ENCODE measurements around the gene AKAP6.
"Not testable (repeated sequence)": the region's sequence is repeated elsewhere in the genome, so short reads cannot be mapped to it uniquely, and the experiment has no call there.

AKAP6 gene

DNA sequence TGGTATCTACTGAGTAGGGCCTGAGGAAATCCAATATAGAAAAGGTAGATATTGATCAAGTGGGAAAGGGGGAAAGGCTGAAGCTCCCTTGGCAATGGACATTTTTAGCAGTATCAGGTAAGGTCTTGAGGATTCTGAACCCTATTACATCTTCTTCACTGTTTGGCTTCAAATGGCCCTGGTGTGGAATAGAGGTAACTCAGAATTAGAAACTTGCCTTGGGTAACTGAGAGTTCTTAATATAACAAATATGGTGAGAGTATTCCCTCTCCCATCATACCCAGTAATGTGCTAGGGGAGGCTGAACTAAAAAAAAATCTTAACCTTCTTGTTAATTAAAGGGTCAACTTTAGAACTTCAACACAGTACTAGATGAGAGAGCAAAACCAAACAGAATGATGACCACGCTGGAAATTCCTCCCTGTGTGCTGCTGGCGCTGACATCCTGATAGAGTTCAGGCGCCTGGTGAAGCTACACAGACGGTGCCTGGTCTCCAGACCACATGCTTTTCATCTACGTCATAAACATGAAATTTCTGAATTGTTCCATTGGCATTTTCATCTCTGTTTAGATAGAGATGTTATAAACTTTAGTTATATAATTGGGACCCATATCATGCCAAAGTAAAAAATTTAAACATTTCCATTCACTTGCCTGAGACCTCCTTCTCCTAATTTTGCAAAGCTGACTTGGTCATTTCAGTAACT is 128.3 kb downstream of the AKAP6 start:
- no peaks in the 10 kb centered on the region for H3K9me3 ChIP-seq (ENCODE audit: insufficient read depth, low read depth, low read length)
- no peak overlapping the region for H3K9ac ChIP-seq (ENCODE audit: low read depth, low read length)
- no peak overlapping the region for H3K4me3 ChIP-seq (ENCODE audit: low read length)
- H3K4me1 ChIP-seq (ENCODE audit: insufficient read depth, low read length) = no peaks in the 10 kb centered on the region
- no peaks in the 10 kb centered on the region for H3K27me3 ChIP-seq (ENCODE audit: insufficient read depth, low read length)
- H3K27ac ChIP-seq (ENCODE audit: low read length) = no peak overlapping the region
- no peaks in the 10 kb centered on the region for H3K36me3 ChIP-seq (ENCODE audit: insufficient read depth, low read depth, low read length)

DNA sequence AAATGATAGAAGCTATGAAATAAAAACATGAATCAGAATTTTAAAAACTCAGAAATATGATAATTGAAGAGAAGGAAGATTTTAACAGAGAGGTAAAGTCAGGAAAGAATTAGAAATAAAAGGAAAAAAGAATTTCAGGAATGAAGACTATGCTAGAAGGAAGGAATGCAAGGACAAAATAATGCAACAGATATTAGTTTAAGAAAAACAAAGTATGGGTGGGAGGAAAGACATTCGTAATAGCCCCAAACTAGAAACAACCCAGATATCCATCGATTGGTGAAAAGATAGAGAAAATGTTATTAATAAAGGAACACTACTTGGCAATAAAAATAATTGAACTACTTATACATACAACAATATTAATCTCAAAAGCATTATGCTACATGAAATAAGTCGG is 129.6 kb downstream of the AKAP6 start:
- Histone ChIP-seq H3K36me3 (ENCODE audit: insufficient read depth, low read depth, low read length) (no peaks in the 10 kb centered on the region), H3K27me3 (ENCODE audit: insufficient read depth, low read length) (no peaks in the 10 kb centered on the region), H3K4me3 (ENCODE audit: low read length) (no peak overlapping the region), H3K27ac (ENCODE audit: low read length) (no peak overlapping the region), H3K9me3 (ENCODE audit: insufficient read depth, low read depth, low read length) (no peaks in the 10 kb centered on the region), H3K9ac (ENCODE audit: low read depth, low read length) (no peak overlapping the region), H3K4me1 (ENCODE audit: insufficient read depth, low read length) (no peaks in the 10 kb centered on the region)

DNA sequence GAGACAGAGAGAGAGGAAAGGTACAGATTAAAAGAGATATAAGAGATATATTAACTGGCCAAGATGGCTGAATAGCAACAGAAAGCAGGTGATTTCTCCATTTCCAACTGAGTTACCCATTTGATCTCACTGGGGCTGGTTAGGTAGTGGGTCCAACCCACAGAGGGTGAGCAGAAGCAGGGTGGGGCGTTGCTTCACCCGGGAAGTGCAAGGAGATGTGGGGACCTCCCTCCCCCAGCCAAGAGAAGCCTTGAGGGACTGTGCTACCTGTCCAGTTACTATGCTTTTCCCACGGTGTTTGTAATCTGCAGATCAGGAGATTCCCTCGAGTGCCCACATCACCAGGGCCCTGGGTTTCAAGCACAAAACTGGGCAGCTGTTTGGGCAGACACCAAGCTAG is 131.2 kb downstream of the AKAP6 start:
- H3K36me3 ChIP-seq (ENCODE audit: insufficient read depth, low read depth, low read length) = no peaks in the 10 kb centered on the region
- no peaks in the 10 kb centered on the region for H3K4me1 ChIP-seq (ENCODE audit: insufficient read depth, low read length)
- no peaks in the 10 kb centered on the region for H3K27me3 ChIP-seq (ENCODE audit: insufficient read depth, low read length)
- H3K9ac ChIP-seq (ENCODE audit: low read depth, low read length) = no peak overlapping the region
- peaks cover 4% of the 10 kb centered on the region; the same call in 1 of the 2 replicates for H3K9me3 ChIP-seq (ENCODE audit: insufficient read depth, low read depth, low read length)
- no peak overlapping the region for H3K27ac ChIP-seq (ENCODE audit: low read length)
- H3K4me3 ChIP-seq (ENCODE audit: low read length) = no peak overlapping the region

DNA sequence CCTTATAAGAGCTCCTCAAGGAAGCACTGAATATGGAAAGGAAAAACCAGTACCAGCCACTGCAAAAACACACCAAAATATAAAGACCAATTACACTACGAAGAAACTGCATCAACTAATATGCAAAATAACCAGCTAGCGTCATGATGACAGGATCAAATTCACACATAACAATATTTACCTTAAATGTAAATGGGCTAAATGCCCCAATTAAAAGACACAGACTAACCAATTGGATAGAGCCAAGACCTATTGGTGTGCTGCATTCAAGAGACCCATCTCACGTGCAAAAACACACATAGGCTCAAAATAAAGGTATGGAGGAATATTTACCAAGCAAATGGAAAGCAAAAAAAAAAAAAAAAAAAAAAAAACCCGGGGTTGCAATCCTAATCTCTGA is 133.5 kb downstream of the AKAP6 start:
- H3K27me3 ChIP-seq (ENCODE audit: insufficient read depth, low read length); H3K27ac ChIP-seq (ENCODE audit: low read length); H3K4me3 ChIP-seq (ENCODE audit: low read length); H3K36me3 ChIP-seq (ENCODE audit: insufficient read depth, low read depth, low read length); H3K9me3 ChIP-seq (ENCODE audit: insufficient read depth, low read depth, low read length); H3K4me1 ChIP-seq (ENCODE audit: insufficient read depth, low read length); H3K9ac ChIP-seq (ENCODE audit: low read depth, low read length): not testable (repeated sequence)

DNA sequence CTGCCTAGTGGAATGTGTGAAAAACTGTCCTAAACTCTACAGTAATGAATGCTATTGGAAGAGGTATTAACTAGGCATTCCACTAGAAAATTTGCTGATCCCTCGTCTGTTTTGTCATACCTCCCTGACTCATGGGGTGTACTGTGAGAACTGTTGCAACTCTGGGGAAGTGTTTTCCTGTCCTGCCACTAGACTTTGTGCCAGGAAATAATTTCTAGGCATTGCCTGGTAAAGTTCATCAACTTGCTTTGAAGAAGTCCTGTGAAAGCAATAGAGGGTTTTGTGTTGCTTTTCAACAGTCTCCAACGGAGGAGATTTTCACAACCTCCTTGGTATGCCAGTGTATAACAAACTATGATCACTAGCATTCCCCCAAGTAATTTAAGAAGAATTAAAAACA is 139.9 kb downstream of the AKAP6 start:
- peaks cover 15% of the 10 kb centered on the region for H3K4me1 ChIP-seq (ENCODE audit: insufficient read depth, low read length)
- no peak overlapping the region for H3K9ac ChIP-seq (ENCODE audit: low read depth, low read length)
- no peaks in the 10 kb centered on the region for H3K27me3 ChIP-seq (ENCODE audit: insufficient read depth, low read length)
- peaks cover 4% of the 10 kb centered on the region for H3K9me3 ChIP-seq (ENCODE audit: insufficient read depth, low read depth, low read length)
- H3K27ac ChIP-seq (ENCODE audit: low read length) = no peak overlapping the region
- no peaks in the 10 kb centered on the region for H3K36me3 ChIP-seq (ENCODE audit: insufficient read depth, low read depth, low read length)
- no peak overlapping the region for H3K4me3 ChIP-seq (ENCODE audit: low read length)

DNA sequence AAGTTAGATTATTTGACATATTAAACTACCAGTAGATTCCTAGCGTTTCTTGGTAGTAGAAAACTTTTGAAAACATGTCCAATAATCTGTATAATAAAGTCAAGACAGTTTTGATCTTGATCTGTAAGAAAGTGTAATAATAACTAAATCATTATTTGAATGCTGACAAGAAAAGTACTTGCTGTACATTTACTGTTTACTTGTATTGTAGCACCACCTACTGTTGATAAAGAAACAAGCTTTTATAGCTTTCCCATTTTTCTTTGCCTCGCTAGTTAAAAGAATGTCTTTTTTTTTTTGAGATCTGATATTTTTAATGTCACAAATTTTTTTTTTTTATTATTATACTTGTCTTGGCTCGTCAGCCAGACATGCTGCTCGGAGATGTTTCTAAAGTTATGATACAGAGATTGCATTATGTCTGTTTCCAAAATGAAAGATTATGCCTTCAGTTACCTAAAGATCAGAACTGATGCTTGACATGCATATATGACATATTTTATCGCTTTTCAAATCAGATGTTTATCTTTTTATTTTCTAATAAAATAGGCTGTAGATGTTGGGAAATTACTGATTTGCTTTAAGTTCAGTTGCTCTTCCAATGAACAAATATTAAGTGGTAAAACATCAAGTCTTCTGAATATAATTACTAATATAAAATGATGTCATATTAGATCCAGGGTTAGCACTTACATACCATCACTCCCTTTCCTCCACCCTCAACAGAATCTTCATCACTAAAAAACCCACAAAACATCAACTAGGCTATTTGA is 140.5 kb downstream of the AKAP6 start:
- Histone ChIP-seq H3K4me3 (ENCODE audit: low read length) (no peak overlapping the region), H3K36me3 (ENCODE audit: insufficient read depth, low read depth, low read length) (no peaks in the 10 kb centered on the region), H3K27me3 (ENCODE audit: insufficient read depth, low read length) (no peaks in the 10 kb centered on the region), H3K27ac (ENCODE audit: low read length) (no peak overlapping the region), H3K9ac (ENCODE audit: low read depth, low read length) (no peak overlapping the region), H3K9me3 (ENCODE audit: insufficient read depth, low read depth, low read length) (peaks cover 4% of the 10 kb centered on the region), H3K4me1 (ENCODE audit: insufficient read depth, low read length) (peaks cover 15% of the 10 kb centered on the region)

DNA sequence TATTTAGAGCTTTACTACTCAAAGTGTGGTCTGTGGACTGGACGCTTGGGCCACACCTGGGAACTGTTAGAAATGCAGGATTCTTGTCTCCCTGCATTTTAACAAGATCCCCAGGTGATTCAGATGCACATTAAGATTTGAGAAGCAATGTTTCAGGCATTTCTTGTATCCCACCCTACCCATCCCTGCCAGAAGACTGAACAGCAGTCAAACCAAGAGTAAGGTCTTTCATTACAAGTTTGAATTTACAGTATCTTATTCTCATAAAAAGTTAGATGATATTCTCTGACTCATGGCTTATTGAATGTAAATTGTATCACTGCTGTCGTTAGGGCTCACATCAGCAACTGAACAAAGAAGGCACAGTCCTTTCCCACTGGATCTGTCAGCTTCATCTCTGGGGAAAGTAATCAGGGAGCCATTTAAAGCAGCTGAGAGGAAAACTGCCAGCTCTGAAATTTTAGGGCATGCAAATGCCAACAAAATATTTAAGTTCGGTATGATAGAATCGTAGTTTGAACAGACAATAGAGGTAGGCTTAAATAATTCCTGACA is 141.1 kb downstream of the AKAP6 start:
- no peaks in the 10 kb centered on the region for H3K36me3 ChIP-seq (ENCODE audit: insufficient read depth, low read depth, low read length)
- no peak overlapping the region for H3K9ac ChIP-seq (ENCODE audit: low read depth, low read length)
- H3K4me1 ChIP-seq (ENCODE audit: insufficient read depth, low read length) = peaks cover 15% of the 10 kb centered on the region
- no peaks in the 10 kb centered on the region; the same call in 1 of the 2 replicates for H3K9me3 ChIP-seq (ENCODE audit: insufficient read depth, low read depth, low read length)
- H3K27me3 ChIP-seq (ENCODE audit: insufficient read depth, low read length) = no peaks in the 10 kb centered on the region
- no peak overlapping the region for H3K4me3 ChIP-seq (ENCODE audit: low read length)
- H3K27ac ChIP-seq (ENCODE audit: low read length) = no peak overlapping the region

DNA sequence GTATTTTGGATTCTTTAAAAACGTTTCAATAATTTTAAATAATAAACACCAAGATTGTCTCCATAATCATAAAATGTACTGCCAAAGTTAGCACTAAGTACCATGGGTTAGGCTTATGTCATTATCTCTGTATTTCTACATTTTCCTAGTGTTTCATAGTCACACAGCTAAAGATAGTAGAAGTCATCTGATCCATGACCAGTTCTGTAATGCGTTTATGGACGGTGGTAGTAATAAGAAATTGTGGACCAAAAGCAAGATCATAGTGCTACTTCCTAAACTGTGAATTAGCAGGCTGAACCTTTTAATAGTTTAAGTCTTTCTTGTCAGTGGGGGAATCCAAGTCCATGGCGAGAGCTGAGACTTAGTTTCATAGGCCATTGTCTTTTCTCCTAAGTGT is 142.1 kb downstream of the AKAP6 start:
- Histone ChIP-seq H3K27ac (ENCODE audit: low read length) (no peak overlapping the region), H3K9ac (ENCODE audit: low read depth, low read length) (no peak overlapping the region), H3K27me3 (ENCODE audit: insufficient read depth, low read length) (no peaks in the 10 kb centered on the region), H3K36me3 (ENCODE audit: insufficient read depth, low read depth, low read length) (no peaks in the 10 kb centered on the region), H3K9me3 (ENCODE audit: insufficient read depth, low read depth, low read length) (no peaks in the 10 kb centered on the region; the same call in 1 of the 2 replicates), H3K4me3 (ENCODE audit: low read length) (no peak overlapping the region), H3K4me1 (ENCODE audit: insufficient read depth, low read length) (peaks cover 15% of the 10 kb centered on the region)

DNA sequence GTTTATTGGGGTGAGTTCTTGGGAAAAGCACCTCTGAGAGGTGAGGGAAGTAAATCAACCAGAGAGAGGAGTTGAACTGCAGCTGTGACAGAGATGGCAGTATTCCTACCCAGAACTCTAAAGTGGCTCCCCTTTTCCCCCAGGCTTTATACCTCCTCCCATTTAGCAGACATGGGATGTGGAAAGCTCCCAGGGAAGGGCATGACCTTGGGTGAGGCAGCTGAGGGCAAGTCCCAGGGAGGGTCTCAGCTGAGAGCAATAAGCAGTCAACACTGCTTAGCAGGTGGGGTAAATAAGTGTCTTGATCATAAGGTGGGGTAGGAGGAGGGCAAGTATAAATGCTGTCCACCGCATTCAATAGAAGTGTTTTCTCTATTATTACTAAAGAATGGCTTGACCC is 143.0 kb downstream of the AKAP6 start:
- Histone ChIP-seq H3K4me1 (ENCODE audit: insufficient read depth, low read length) (peaks cover 15% of the 10 kb centered on the region), H3K27me3 (ENCODE audit: insufficient read depth, low read length) (no peaks in the 10 kb centered on the region), H3K9me3 (ENCODE audit: insufficient read depth, low read depth, low read length) (no peaks in the 10 kb centered on the region; the same call in 1 of the 2 replicates)

DNA sequence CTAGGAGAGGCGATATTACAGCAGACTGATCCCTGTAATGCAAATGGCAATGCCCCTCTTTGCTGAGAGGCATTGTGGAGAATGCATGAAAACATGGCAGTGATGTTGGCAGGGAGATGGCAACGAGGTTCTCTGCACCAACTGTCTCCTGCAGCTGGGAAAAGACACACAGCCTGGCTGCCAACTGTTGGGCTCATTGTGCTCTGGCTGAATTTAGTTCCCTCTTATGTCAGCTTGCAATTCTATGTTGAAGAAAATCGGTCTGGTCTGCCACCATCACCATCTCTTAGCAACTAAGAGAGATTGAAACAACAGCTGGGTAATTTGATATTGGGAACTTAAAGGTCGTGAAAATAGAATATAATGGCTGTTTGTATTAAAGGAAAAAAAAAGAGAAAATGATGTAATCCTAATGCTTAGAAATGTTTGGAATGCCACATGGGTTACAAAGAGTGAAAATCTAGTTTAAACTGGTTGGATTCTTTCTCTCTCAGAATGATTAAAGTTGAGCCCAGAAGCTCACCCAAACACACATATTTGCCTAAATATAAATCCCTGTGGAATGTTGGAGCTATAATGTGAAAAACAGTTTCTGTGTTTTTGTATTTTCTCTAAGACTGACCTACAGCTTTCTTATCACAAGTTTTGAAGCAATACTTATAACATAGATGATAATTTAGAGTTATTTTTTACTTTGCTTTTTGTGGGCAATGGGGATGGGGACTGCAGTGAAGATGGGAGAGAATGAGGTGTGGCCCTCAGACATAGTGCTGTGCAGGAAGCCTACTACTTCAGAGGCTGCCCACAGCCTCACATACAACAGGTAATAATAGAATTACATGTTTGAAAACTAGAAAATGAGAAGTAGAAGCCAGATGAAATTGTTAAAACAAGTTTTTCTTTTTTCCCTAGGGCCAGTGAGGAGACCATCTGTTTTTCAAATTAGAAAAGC is 143.7 kb downstream of the AKAP6 start:
- Histone ChIP-seq H3K9me3 (ENCODE audit: insufficient read depth, low read depth, low read length) (no peaks in the 10 kb centered on the region), H3K4me3 (ENCODE audit: low read length) (no peak overlapping the region), H3K4me1 (ENCODE audit: insufficient read depth, low read length) (peaks cover 15% of the 10 kb centered on the region), H3K36me3 (ENCODE audit: insufficient read depth, low read depth, low read length) (no peaks in the 10 kb centered on the region), H3K27me3 (ENCODE audit: insufficient read depth, low read length) (no peaks in the 10 kb centered on the region), H3K27ac (ENCODE audit: low read length) (no peak overlapping the region), H3K9ac (ENCODE audit: low read depth, low read length) (0 out of 2 replicates have a peak overlapping the region, but pooled peaks have one; percentile 11)

More for the DNA sequence above, 143.0 kb downstream of the AKAP6 start:
- no peak overlapping the region for H3K4me3 ChIP-seq (ENCODE audit: low read length)
- H3K27ac ChIP-seq (ENCODE audit: low read length) = no peak overlapping the region
- H3K36me3 ChIP-seq (ENCODE audit: insufficient read depth, low read depth, low read length) = no peaks in the 10 kb centered on the region
- H3K9ac ChIP-seq (ENCODE audit: low read depth, low read length) = no peak overlapping the region

DNA sequence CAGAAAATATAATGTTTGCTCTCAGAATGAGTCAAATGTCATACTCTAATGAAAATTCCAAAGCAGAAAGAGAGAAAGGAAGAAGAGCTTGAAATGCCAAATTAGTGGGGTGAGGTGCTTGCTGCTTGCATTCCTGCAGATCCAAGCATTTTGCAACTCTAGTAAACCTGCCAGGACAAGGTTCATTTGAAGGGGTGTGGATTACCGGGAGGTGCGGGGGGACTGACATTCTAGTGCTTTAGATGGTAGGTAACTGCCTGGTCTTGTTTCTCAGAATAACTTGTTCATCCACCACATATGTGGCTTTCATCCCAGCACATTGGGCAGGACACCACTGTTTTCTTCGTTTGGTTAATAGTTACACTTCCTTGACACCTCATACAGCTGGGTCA is 144.4 kb downstream of the AKAP6 start:
- H3K4me3 ChIP-seq (ENCODE audit: low read length) = no peak overlapping the region
- no peak overlapping the region for H3K27ac ChIP-seq (ENCODE audit: low read length)
- H3K9ac ChIP-seq (ENCODE audit: low read depth, low read length) = no peak overlapping the region
- peaks cover 15% of the 10 kb centered on the region for H3K4me1 ChIP-seq (ENCODE audit: insufficient read depth, low read length)
- H3K27me3 ChIP-seq (ENCODE audit: insufficient read depth, low read length) = no peaks in the 10 kb centered on the region
- H3K9me3 ChIP-seq (ENCODE audit: insufficient read depth, low read depth, low read length) = no peaks in the 10 kb centered on the region
- H3K36me3 ChIP-seq (ENCODE audit: insufficient read depth, low read depth, low read length) = no peaks in the 10 kb centered on the region

Measured in iPS-20b (cell line).